Trophoblast cell (in vitro differentiated cells and primary cell): ENCODE results near the gene PEX7.

Experiments used
- DNase-seq, 2 donors: peaks; one replicate each; pipeline ENCODE4 v3.0.0-alpha.2; 2016
- H2AFZ ChIP-seq: 2 replicates; pipeline ENCODE4 v1.6.1; 2013; ENCODE audit warnings: low read length, moderate library complexity, mild to moderate bottlenecking; ENCODE audit not compliant: insufficient read depth, poor library complexity
- H2AK5ac ChIP-seq: 2 replicates; pipeline ENCODE4 v1.6.1; 2013; ENCODE audit warnings: mild to moderate bottlenecking, low read length
- H2BK120ac ChIP-seq: 2 replicates; pipeline ENCODE4 v1.6.1; 2013; ENCODE audit warnings: low read length, mild to moderate bottlenecking, moderate library complexity; ENCODE audit not compliant: insufficient read depth, poor library complexity
- H2BK12ac ChIP-seq: 2 replicates; pipeline ENCODE4 v1.6.1; 2013; ENCODE audit warnings: mild to moderate bottlenecking, low read length, moderate library complexity
- H2BK5ac ChIP-seq: 2 replicates; pipeline ENCODE4 v1.6.1; 2013; ENCODE audit warnings: low read length, low read depth, moderate library complexity, mild to moderate bottlenecking; ENCODE audit not compliant: poor library complexity
- H3K14ac ChIP-seq: 2 replicates; pipeline ENCODE4 v1.6.1; 2013; ENCODE audit warnings: mild to moderate bottlenecking, low read length
- H3K18ac ChIP-seq: 2 replicates; pipeline ENCODE4 v1.6.1; 2013; ENCODE audit warnings: mild to moderate bottlenecking, low read length
- H3K23ac ChIP-seq: 2 replicates; pipeline ENCODE4 v1.6.1; 2013; ENCODE audit warnings: low read length
- H3K27ac ChIP-seq: 2 replicates; pipeline ENCODE4 v1.5.1; 2013; ENCODE audit warnings: low read depth, mild to moderate bottlenecking, inconsistent platforms, low read length, moderate library complexity
- H3K27me3 ChIP-seq: 2 replicates; pipeline ENCODE4 v1.6.1; 2013; ENCODE audit warnings: inconsistent platforms, mild to moderate bottlenecking, low read length, moderate library complexity; ENCODE audit not compliant: insufficient read depth
- H3K36me3 ChIP-seq, 2 experiments: 1 replicate in 1 of 2; 2 replicates in 1 of 2; pipeline ENCODE4 v1.6.1; 2013; ENCODE audit warnings: low read length in 2 of 2, mild to moderate bottlenecking in 2 of 2, moderate library complexity in 1 of 2; ENCODE audit not compliant: insufficient read depth in 2 of 2, control insufficient read depth in 1 of 2
- H3K4ac ChIP-seq: 2 replicates; pipeline ENCODE4 v1.6.1; 2013; ENCODE audit warnings: low read depth, mild to moderate bottlenecking, low read length, moderate library complexity
- H3K4me1 ChIP-seq, 2 experiments: 1 replicate in 1 of 2; 2 replicates in 1 of 2; pipeline ENCODE4 v1.6.1; 2013; ENCODE audit warnings: low read length in 2 of 2, mild to moderate bottlenecking in 2 of 2, moderate library complexity in 1 of 2; ENCODE audit not compliant: insufficient read depth in 2 of 2, control insufficient read depth in 1 of 2
- H3K4me2 ChIP-seq: 2 replicates; pipeline ENCODE4 v1.6.1; 2013; ENCODE audit warnings: inconsistent platforms, mild to moderate bottlenecking, low read length, moderate library complexity
- H3K4me3 ChIP-seq: 2 replicates; pipeline ENCODE4 v1.5.1; 2013; ENCODE audit warnings: mild to moderate bottlenecking, low read depth, low read length, inconsistent platforms
- H3K79me1 ChIP-seq: one replicate; pipeline ENCODE4 v1.6.1; 2013; ENCODE audit warnings: low read length
- H3K79me2 ChIP-seq: 2 replicates; pipeline ENCODE4 v1.6.1; 2013; ENCODE audit warnings: low read length, mild to moderate bottlenecking; ENCODE audit not compliant: control insufficient read depth, insufficient read depth, poor library complexity
- H3K9ac ChIP-seq: 2 replicates; pipeline ENCODE4 v1.6.1; 2013; ENCODE audit warnings: mild to moderate bottlenecking, low read length
- H3K9me3 ChIP-seq: 2 replicates; pipeline ENCODE4 v1.6.1; 2013; ENCODE audit warnings: low read depth, mild to moderate bottlenecking, control low read depth, inconsistent platforms, low read length; ENCODE audit not compliant: insufficient read depth
- H4K12ac ChIP-seq: 2 replicates; pipeline ENCODE4 v1.6.1; 2013; ENCODE audit warnings: low read depth, mild to moderate bottlenecking, low read length, moderate library complexity
- H4K8ac ChIP-seq: 2 replicates; pipeline ENCODE4 v1.6.1; 2013; ENCODE audit warnings: low read depth, mild to moderate bottlenecking, low read length, moderate library complexity
- H4K91ac ChIP-seq: one replicate; pipeline ENCODE4 v1.6.1; 2013; ENCODE audit warnings: low read depth, mild to moderate bottlenecking, low read length, moderate library complexity
- WGBS: extraction: QIAGEN DNeasy Blood & Tissue Kit; methylation state at CpG from one replicate; pipeline ENCODE4 v1.1.7; 2013; ENCODE audit warnings: missing lambda C conversion rate; ENCODE audit not compliant: insufficient read length, insufficient coverage; ENCODE audit errors: extremely low coverage; 5-methylcytosine and 5-hydroxymethylcytosine counted together

Gene PEX7

GRCh38 chr6:136816656-136817055 lies 5.7 kb upstream of the PEX7 start:
- WGBS = no CpG with 5 or more reads among the region's 2 CpGs

GRCh38 chr6:136820561-136820960 lies 1.8 kb upstream of the PEX7 start:
- H3K4me1 ChIP-seq = peaks cover 4 to 6% of the 10 kb centered on the region in 2 experiments
- H3K4me2 ChIP-seq = no peak overlapping the region
- H3K27me3 ChIP-seq = no peaks in the 10 kb centered on the region
- WGBS = no CpG with 5 or more reads among the region's 2 CpGs
- no peak overlapping the region for H3K9ac ChIP-seq
- no peaks in the 10 kb centered on the region for H3K9me3 ChIP-seq
- H2BK120ac ChIP-seq = no peak overlapping the region
- H3K4ac ChIP-seq = no peak overlapping the region
- H2BK5ac ChIP-seq = no peak overlapping the region
- no peak overlapping the region for H2AK5ac ChIP-seq
- no peak overlapping the region for H3K14ac ChIP-seq
- H3K23ac ChIP-seq = no peak overlapping the region
- H3K27ac ChIP-seq = no peak overlapping the region
- H3K4me3 ChIP-seq = no peak overlapping the region
- no peak overlapping the region for H4K8ac ChIP-seq
- no peak overlapping the region for H4K12ac ChIP-seq
- H4K91ac ChIP-seq = no peak overlapping the region
- peaks cover 6% of the 10 kb centered on the region for H3K79me1 ChIP-seq
- no peak overlapping the region for H2AFZ ChIP-seq
- H2BK12ac ChIP-seq = no peak overlapping the region
- no peak overlapping the region for H3K18ac ChIP-seq
- no peak for DNase-seq
- H3K79me2 ChIP-seq = peaks cover 5% of the 10 kb centered on the region
- no peaks in the 10 kb centered on the region for H3K36me3 ChIP-seq

More at GRCh38 chr6:136816656-136817055, 5.7 kb upstream of the PEX7 start:
- Histone ChIP-seq H2BK5ac (no peak overlapping the region), H2AK5ac (no peak overlapping the region), H3K27ac (no peak overlapping the region), H4K12ac (no peak overlapping the region), H3K79me1 (no peaks in the 10 kb centered on the region), H4K91ac (no peak overlapping the region), H3K79me2 (no peaks in the 10 kb centered on the region), H3K4me2 (no peak overlapping the region), H4K8ac (no peak overlapping the region), H3K9me3 (no peaks in the 10 kb centered on the region), H3K14ac (no peak overlapping the region), H3K9ac (no peak overlapping the region), H3K18ac (no peak overlapping the region), H2AFZ (no peak overlapping the region), H3K4me3 (no peak overlapping the region), H3K23ac (no peak overlapping the region), H3K4ac (no peak overlapping the region), H3K36me3 (no peaks in the 10 kb centered on the region), H3K27me3 (no peaks in the 10 kb centered on the region), H3K4me1 (no peaks in the 10 kb centered on the region), H2BK12ac (no peak overlapping the region), H2BK120ac (no peak overlapping the region)
- DNase-seq = no peak

- no peak overlapping the region for H3K4me3 ChIP-seq
- H3K79me2 ChIP-seq = peaks cover 5% of the 10 kb centered on the region
- no peaks in the 10 kb centered on the region for H3K9me3 ChIP-seq
- H3K23ac ChIP-seq = no peak overlapping the region
- H2AK5ac ChIP-seq = no peak overlapping the region
- peak overlapping the region; percentile 96 for H2AFZ ChIP-seq
- no CpG with 5 or more reads among the region's 11 CpGs for WGBS
- no peak for DNase-seq
- H2BK120ac ChIP-seq = peak overlapping the region; percentile 44
- H2BK5ac ChIP-seq = no peak overlapping the region
- peak overlapping the region; percentile 51 for H3K4ac ChIP-seq
- H3K18ac ChIP-seq = no peak overlapping the region
- no peaks in the 10 kb centered on the region for H3K27me3 ChIP-seq
- H4K8ac ChIP-seq = peak overlapping the region; percentile 97
- H3K27ac ChIP-seq = no peak overlapping the region
- H4K12ac ChIP-seq = peak overlapping the region; percentile 85
- H2BK12ac ChIP-seq = no peak overlapping the region
- peaks cover 4 to 6% of the 10 kb centered on the region in 2 experiments for H3K4me1 ChIP-seq
- peaks cover 2% of the 10 kb centered on the region in 2 experiments for H3K36me3 ChIP-seq
- peak overlapping the region; percentile 54 for H4K91ac ChIP-seq
- H3K14ac ChIP-seq = peak overlapping the region; percentile 19
- H3K79me1 ChIP-seq = peaks cover 6% of the 10 kb centered on the region
- peak overlapping the region; percentile 71 for H3K4me2 ChIP-seq
- H3K9ac ChIP-seq = peak overlapping the region; percentile 49
Observed at GRCh38 chr6:136822046-136822375, 381 bp upstream of the PEX7 start.

DNA sequence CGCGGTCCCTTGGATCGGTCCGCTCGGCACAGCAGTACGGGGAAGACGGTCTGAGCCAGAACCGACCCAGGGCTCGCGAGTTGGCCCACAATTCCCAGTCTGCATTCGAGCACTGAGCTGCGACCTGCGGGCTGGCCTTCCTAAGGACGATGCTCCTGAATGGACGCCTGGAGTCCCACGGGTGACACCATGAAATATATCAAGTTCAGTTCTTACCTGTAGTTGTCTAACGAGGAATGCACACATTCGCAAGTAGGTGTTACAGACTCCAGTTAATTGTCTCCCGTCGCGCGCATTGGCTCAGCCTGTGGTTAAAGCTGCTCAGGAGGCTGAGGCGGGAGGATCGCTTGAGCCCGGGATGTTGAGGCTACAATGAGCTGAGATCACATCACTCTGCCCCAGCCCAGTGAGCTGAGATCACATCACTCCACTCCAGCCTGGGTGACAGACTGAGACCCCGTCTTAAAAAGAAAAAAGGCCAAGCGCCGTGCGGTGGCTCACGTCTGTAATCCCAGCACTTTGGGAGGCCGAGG lies 802 bp downstream of the PEX7 start:
- Histone ChIP-seq H4K8ac (peak overlapping the region; percentile 92), H2AK5ac (peak overlapping the region; percentile 45), H4K91ac (peak overlapping the region; percentile 92), H3K14ac (peak overlapping the region; percentile 51), H3K27ac (no peak overlapping the region), H3K23ac (no peak overlapping the region), H3K18ac (peak overlapping the region; percentile 55), H3K4me3 (peak overlapping the region; percentile 91), H3K4me1 (peaks cover 4 to 6% of the 10 kb centered on the region in 2 experiments), H3K9ac (peak overlapping the region; percentile 44), H3K27me3 (no peaks in the 10 kb centered on the region), H3K79me1 (peaks cover 6% of the 10 kb centered on the region), H3K4me2 (peak overlapping the region; percentile 81), H3K4ac (no peak overlapping the region), H4K12ac (peak overlapping the region; percentile 9), H2BK12ac (no peak overlapping the region), H3K9me3 (no peaks in the 10 kb centered on the region), H3K79me2 (peaks cover 5% of the 10 kb centered on the region), H2AFZ (peak overlapping the region; percentile 77), H2BK120ac (peak overlapping the region; percentile 57), H2BK5ac (no peak overlapping the region), H3K36me3 (peaks cover 2% of the 10 kb centered on the region in 2 experiments)
- no peak for DNase-seq
- no CpG with 5 or more reads among the region's 31 CpGs for WGBS
